GM12878 (cell line): ENCODE data around the gene MMP13. TPM values are rescaled to one million over a fixed set of nuclear protein-coding genes. Genes with fewer than 3 reads are reported as not detected.

Experiments
- ATAC-seq: fragments of 200-7000 bp; cut with Tn5 transposase; 3 replicates; pipeline ENCODE4 v1.9.1; 2020; ENCODE audit warnings: mild to moderate bottlenecking, moderate library complexity
- BruUV-seq: library from RNA; stranded (reverse); fragments of 400-500 nt; replicated peaks from 2 replicates; lab custom pipeline; 2021; lab: Mats Ljungman, UMichigan
- CTCF ChIA-PET: fragments of 300-600 bp; sonication (Branson Sonifier 250); formaldehyde crosslinking; extraction: SDS; loops from one replicate; lab custom pipeline; 2021; ENCODE audit warnings: inconsistent platforms; lab: Yijun Ruan, JAX
- POLR2A ChIA-PET: fragments of 350-600 bp; formaldehyde crosslinking; extraction: SDS; loops from one replicate; lab custom pipeline; 2021; ENCODE audit warnings: inconsistent platforms; lab: Charles Lee
- RAD21 ChIA-PET: fragments of 300-600 bp; sonication (Branson Sonifier 250); formaldehyde crosslinking; loops from one replicate; lab custom pipeline; 2023; ENCODE audit warnings: antibody characterized with exemption; ENCODE audit not compliant: unreplicated experiment; lab: Charles Lee
- SMC1A ChIA-PET: fragments of 300-600 bp; sonication (Branson Sonifier 250); formaldehyde crosslinking; loops from one replicate; lab custom pipeline; 2023; ENCODE audit not compliant: unreplicated experiment, uncharacterized antibody; lab: Charles Lee
- DNase-seq: peaks from one replicate; pipeline ENCODE4 v3.0.0-alpha.2; 2011; ENCODE audit warnings: low read depth, low spot score
- FAIRE-seq: peaks from 3 replicates; lab custom pipeline; 2011; peaks lifted over from hg19 to GRCh38; lab: Jason Lieb, UNC
- H2AFZ ChIP-seq: 2 replicates; pipeline ENCODE4 v1.6.0; 2011; ENCODE audit warnings: low read depth, low read length, control low read depth; ENCODE audit not compliant: control insufficient read depth
- H3K27ac ChIP-seq: 2 replicates; pipeline ENCODE4 v1.5.1; 2011; ENCODE audit warnings: control low read depth; ENCODE audit not compliant: control insufficient read depth, insufficient read depth
- H3K27me3 ChIP-seq, 2 experiments: replicated peaks in 1 of 2; 2 replicates each; pipeline versions ENCODE4 v1.6.0 to v1.6.1; 2011; ENCODE audit warnings: low read length in 1 of 2; ENCODE audit not compliant: control insufficient read depth in 2 of 2, insufficient read depth in 2 of 2
- H3K36me3 ChIP-seq, 2 experiments: 2 replicates each; pipeline ENCODE4 v1.5.1; 2011; ENCODE audit warnings: low read length in 1 of 2; ENCODE audit not compliant: control insufficient read depth in 2 of 2, insufficient read depth in 2 of 2
- H3K4me1 ChIP-seq: 2 replicates; pipeline ENCODE4 v1.6.1; 2011; ENCODE audit warnings: mild to moderate bottlenecking, low read length, moderate library complexity, mixed read lengths; ENCODE audit not compliant: control insufficient read depth, insufficient read depth
- H3K4me2 ChIP-seq: 2 replicates; pipeline ENCODE4 v1.6.0; 2011; ENCODE audit warnings: control low read depth; ENCODE audit not compliant: control insufficient read depth, insufficient read depth
- H3K4me3 ChIP-seq: fragments of 200-600 bp; sonication (generic); 2 replicates; pipeline ENCODE4 v1.5.1; 2016
- H3K79me2 ChIP-seq: 2 replicates; pipeline ENCODE4 v1.6.0; 2011; ENCODE audit warnings: low read length; ENCODE audit not compliant: control insufficient read depth, insufficient read depth
- H3K9ac ChIP-seq: 2 replicates; pipeline ENCODE4 v1.8.0; 2011; ENCODE audit warnings: low read length, control low read depth, mixed read lengths; ENCODE audit not compliant: control insufficient read depth, insufficient read depth
- H3K9me3 ChIP-seq: replicated peaks from 3 replicates; pipeline ENCODE4 v1.5.1; 2011; ENCODE audit warnings: mild to moderate bottlenecking, low read length; ENCODE audit not compliant: control insufficient read depth, insufficient read depth
- H4K20me1 ChIP-seq: 2 replicates; pipeline ENCODE4 v1.6.0; 2011; ENCODE audit not compliant: control insufficient read depth, insufficient read depth
- BACH1 ChIP-seq: fragments of 450-650 bp; IDR thresholded peaks from 2 replicates; pipeline ENCODE4 v1.6.1; 2017; ENCODE audit warnings: mild to moderate bottlenecking, borderline replicate concordance
- CBFB ChIP-seq: IDR thresholded peaks from 2 replicates; pipeline ENCODE4 v1.6.1; 2016; ENCODE audit warnings: antibody characterized with exemption, low read depth
- ESRRA ChIP-seq: IDR thresholded peaks from 2 replicates; pipeline ENCODE4 v1.6.1; 2012; ENCODE audit warnings: mild to moderate bottlenecking, low read length, improper control_type of control experiment
- EZH2 ChIP-seq: IDR thresholded peaks from 2 replicates; pipeline ENCODE4 v1.6.1; 2012; ENCODE audit warnings: low read depth, mild to moderate bottlenecking, control low read depth, inconsistent platforms, low read length, borderline replicate concordance; ENCODE audit not compliant: control insufficient read depth
- HCFC1 ChIP-seq: fragments of 150-350 bp; IDR thresholded peaks from 2 replicates; pipeline ENCODE4 v1.6.1; 2014; ENCODE audit warnings: low read length
- MTA2 ChIP-seq: fragments of 450-650 bp; IDR thresholded peaks from 2 replicates; pipeline ENCODE4 v1.6.1; 2016; ENCODE audit warnings: low read depth, mild to moderate bottlenecking, moderate library complexity
- MTA3 ChIP-seq: IDR thresholded peaks from 2 replicates; pipeline ENCODE4 v1.6.1; 2012; ENCODE audit warnings: low read length, inconsistent platforms, borderline replicate concordance
- MYB ChIP-seq: fragments of 150-350 bp; IDR thresholded peaks from 2 replicates; pipeline ENCODE4 v1.6.1; 2014; ENCODE audit warnings: mild to moderate bottlenecking, low read depth, low read length, borderline replicate concordance
- RB1 ChIP-seq: fragments of 450-650 bp; formaldehyde crosslinking; IDR thresholded peaks from 2 replicates; pipeline ENCODE4 v1.6.1; 2017; ENCODE audit warnings: mild to moderate bottlenecking, borderline replicate concordance
- RBBP5 ChIP-seq: fragments of 200-600 bp; sonication (generic); conservative IDR thresholded peaks from 2 replicates; pipeline ENCODE4 v1.6.1; 2016
- REST ChIP-seq: IDR thresholded peaks from 2 replicates; pipeline ENCODE4 v1.6.1; 2012; ENCODE audit warnings: mild to moderate bottlenecking, low read depth, low read length
- SIN3A ChIP-seq: IDR thresholded peaks from 2 replicates; pipeline ENCODE4 v1.6.1; 2012; ENCODE audit warnings: low read depth, low read length, improper control_type of control experiment
- SUZ12 ChIP-seq: fragments of 200-600 bp; sonication (generic); IDR thresholded peaks from one replicate; pipeline ENCODE4 v1.6.1; 2018; ENCODE audit warnings: antibody characterized with exemption, mild to moderate bottlenecking; ENCODE audit not compliant: unreplicated experiment
- TCF12 ChIP-seq: IDR thresholded peaks from 2 replicates; pipeline ENCODE4 v1.6.1; 2011; ENCODE audit warnings: low read depth, mild to moderate bottlenecking, low read length
- YBX1 ChIP-seq: fragments of 450-650 bp; IDR thresholded peaks from 2 replicates; pipeline ENCODE4 v1.6.1; 2016; ENCODE audit warnings: antibody characterized with exemption
- ZBTB33 ChIP-seq: fragments of 450-650 bp; IDR thresholded peaks from 2 replicates; pipeline ENCODE4 v1.6.1; 2017; ENCODE audit warnings: mild to moderate bottlenecking
- ZNF217 ChIP-seq: fragments of 450-650 bp; IDR thresholded peaks from 2 replicates; pipeline ENCODE4 v1.6.1; 2017; ENCODE audit warnings: antibody characterized with exemption, mild to moderate bottlenecking
- ZNF24 ChIP-seq: fragments of 450-650 bp; IDR thresholded peaks from 2 replicates; pipeline ENCODE4 v1.6.1; 2017; ENCODE audit warnings: antibody characterized with exemption, mild to moderate bottlenecking
- ZNF687 ChIP-seq: fragments of 450-650 bp; IDR thresholded peaks from 2 replicates; pipeline ENCODE4 v1.6.1; 2017; ENCODE audit warnings: mild to moderate bottlenecking, moderate library complexity
- WGBS: methylation state at CpG from one replicate; pipeline ENCODE4 v1.1.6; 2016; ENCODE audit warnings: low lambda C conversion rate; ENCODE audit not compliant: insufficient replicate concordance, insufficient coverage; ENCODE audit errors: missing lambda C conversion rate; 5-methylcytosine and 5-hydroxymethylcytosine counted together
- in situ Hi-C: fragments of 300-500 bp; cut with MboI; formaldehyde crosslinking; loops from 9 replicates; pipeline ENCODE4 v1.14.3; 2018; ENCODE audit warnings: mixed read lengths
- intact Hi-C: fragments of 100-400 bp; cut with micrococcal nuclease; formaldehyde crosslinking; loops from one replicate; pipeline ENCODE4 v1.14.2; 2022; ENCODE audit not compliant: unreplicated experiment
- polyA plus RNA-seq, 11 experiments: library from polyadenylated mRNA; depleted of rRNA in 4 of 11; unstranded in 6 of 11; stranded (reverse) in 5 of 11; fragments of >200 nt; fragmentation: Nextera tagmentation in 4 of 11; fragmentation: Illumina TruSeq in 1 of 11; extraction: Ambion mirVana in 4 of 11; extraction: Trizol in 1 of 11; gene quantifications; 1 replicate in 1 of 11; 2 replicates in 10 of 11; pipeline versions ENCODE4 v1.2.1 to v1.2.3, GENCODE V29; 2011 to 2016; ENCODE audit warnings: inconsistent platforms in 2 of 11, missing spikeins in 2 of 11, low read depth in 1 of 11
- total RNA-seq, 4 experiments: library from RNA; depleted of rRNA in 3 of 4; stranded (reverse); fragments of >200 nt in 3 of 4; fragmentation: Illumina TruSeq in 1 of 4; extraction: Trizol in 1 of 4; gene quantifications; 2 replicates each; pipeline versions ENCODE4 v1.2.1 to v1.2.3, GENCODE V29; 2013 to 2021

The MMP13 gene
- total and polyA plus RNA-seq, 10 of the 15 experiments (the other 5 are each of a cell fraction or from before 2014, with no cell fraction given) = 0.05 TPM; not detected in 9

DNA sequence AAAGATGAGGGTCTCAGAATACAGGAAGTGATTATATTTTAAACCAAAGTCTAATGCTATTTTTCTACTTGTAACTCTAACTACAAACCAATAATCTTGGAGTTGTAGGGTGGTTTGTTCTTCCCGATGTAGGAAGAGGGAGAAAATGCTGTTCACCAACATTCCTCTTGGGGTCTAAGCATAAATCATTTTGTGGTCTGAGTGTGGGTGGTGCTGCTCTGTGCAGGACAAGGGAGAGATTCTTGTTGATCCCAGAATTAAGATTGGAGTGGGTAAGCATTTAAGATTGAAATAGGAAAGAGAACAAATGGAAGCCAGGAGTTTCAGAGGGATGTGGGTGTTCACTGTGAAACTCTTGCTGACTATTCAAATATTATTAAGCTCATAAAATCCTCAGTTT, 38.6 kb upstream of the MMP13 start:
- H3K4me2 ChIP-seq = no peak overlapping the region
- H3K27me3 ChIP-seq = no peaks in the 10 kb centered on the region
- ATAC-seq = no peak
- no TSS peak for BruUV-seq
- no peak for DNase-seq
- ChIA-PET CTCF (no interaction called here), SMC1A (no interaction called here), RAD21 (no interaction called here), POLR2A (no interaction called here)
- H3K9me3 ChIP-seq = no peaks in the 10 kb centered on the region
- TF ChIP-seq EZH2 (no peak), SUZ12 (no peak), HCFC1 (no peak), REST (no peak), RB1 (no peak), ZNF24 (no peak), MTA3 (no peak), TCF12 (no peak), CBFB (no peak), RBBP5 (no peak), MTA2 (no peak), ZNF217 (no peak), YBX1 (no peak), ZNF687 (no peak), ESRRA (no peak), ZBTB33 (no peak), BACH1 (no peak), MYB (no peak), SIN3A (no peak)
- intact Hi-C loops (no loop called here), in situ Hi-C loops (no loop called here)
- no peaks in the 10 kb centered on the region for H4K20me1 ChIP-seq
- H3K36me3 ChIP-seq = no peaks in the 10 kb centered on the region
- FAIRE-seq = no peak
- H3K4me3 ChIP-seq = no peak overlapping the region
- 56% methylated on average over 1 of the region's 1 CpG for WGBS
- H3K9ac ChIP-seq = no peak overlapping the region
- no peaks in the 10 kb centered on the region for H3K4me1 ChIP-seq
- H3K27ac ChIP-seq = no peak overlapping the region
- no peaks in the 10 kb centered on the region for H3K79me2 ChIP-seq
- no peak overlapping the region for H2AFZ ChIP-seq
